GM06990 (cell line): ENCODE measurements around the gene PCDHB14.
"Not testable (repeated sequence)": the region's sequence is repeated elsewhere in the genome, so short reads cannot be mapped to it uniquely, and the experiment has no call there.

Source experiments
- DNase-seq: peaks from one replicate; pipeline ENCODE4 v3.0.0-alpha.2; 2011; ENCODE audit not compliant: insufficient read length; ENCODE audit errors: extremely low read depth
- H3K27me3 ChIP-seq: replicated peaks from 2 replicates; pipeline ENCODE4 v1.6.0; 2011; ENCODE audit warnings: low read length; ENCODE audit not compliant: control insufficient read depth, insufficient read depth
- H3K36me3 ChIP-seq: 2 replicates; pipeline ENCODE4 v1.5.1; 2011; ENCODE audit warnings: low read length; ENCODE audit not compliant: control insufficient read depth, insufficient read depth
- H3K4me3 ChIP-seq: replicated peaks from 2 replicates; pipeline ENCODE4 v1.5.1; 2011; ENCODE audit warnings: low read depth, mild to moderate bottlenecking, control low read depth, low read length
- CTCF ChIP-seq: IDR thresholded peaks from 2 replicates; pipeline ENCODE4 v1.5.1; 2011; ENCODE audit warnings: low read length, control low read depth, mild to moderate bottlenecking, inconsistent platforms; ENCODE audit not compliant: insufficient read depth, poor library complexity, severe bottlenecking

PCDHB14 gene

GRCh38 chr5:141182248-141182647 is 40.9 kb upstream of the PCDHB14 start, which contains the start of gene PCDHB16:
Gene PCDHB16, plus strand, starts transcription at chr5:141182387. Its CDS starts 173 bp downstream, at chr5:141182560.
- no peak for TF ChIP-seq CTCF
- H3K27me3 ChIP-seq, result no peaks in the 10 kb centered on the region
- no peak within 1 kb of the TSS for H3K4me3 ChIP-seq
- DNase-seq, result no peak
- no peaks in the 10 kb centered on the region for H3K36me3 ChIP-seq

DNA sequence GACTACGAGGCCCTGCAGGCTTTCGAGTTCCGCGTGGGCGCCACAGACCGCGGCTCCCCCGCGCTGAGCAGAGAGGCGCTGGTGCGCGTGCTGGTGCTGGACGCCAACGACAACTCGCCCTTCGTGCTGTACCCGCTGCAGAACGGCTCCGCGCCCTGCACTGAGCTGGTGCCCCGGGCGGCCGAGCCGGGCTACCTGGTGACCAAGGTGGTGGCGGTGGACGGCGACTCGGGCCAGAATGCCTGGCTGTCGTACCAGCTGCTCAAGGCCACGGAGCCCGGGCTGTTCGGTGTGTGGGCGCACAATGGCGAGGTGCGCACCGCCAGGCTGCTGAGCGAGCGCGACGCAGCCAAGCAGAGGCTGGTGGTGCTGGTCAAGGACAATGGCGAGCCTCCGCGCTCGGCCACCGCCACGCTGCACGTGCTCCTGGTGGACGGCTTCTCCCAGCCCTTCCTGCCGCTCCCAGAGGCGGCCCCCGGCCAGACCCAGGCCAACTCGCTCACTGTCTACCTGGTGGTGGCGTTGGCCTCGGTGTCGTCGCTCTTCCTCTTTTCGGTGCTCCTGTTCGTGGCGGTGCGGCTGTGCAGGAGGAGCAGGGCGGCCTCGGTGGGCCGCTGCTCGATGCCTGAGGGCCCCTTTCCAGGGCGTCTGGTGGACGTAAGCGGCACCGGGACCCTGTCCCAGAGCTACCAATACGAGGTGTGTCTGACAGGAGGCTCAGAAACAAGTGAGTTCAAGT is 38.9 kb upstream of the PCDHB14 start:
- not testable (repeated sequence) for H3K4me3 ChIP-seq, H3K27me3 ChIP-seq, H3K36me3 ChIP-seq, DNase-seq

DNA sequence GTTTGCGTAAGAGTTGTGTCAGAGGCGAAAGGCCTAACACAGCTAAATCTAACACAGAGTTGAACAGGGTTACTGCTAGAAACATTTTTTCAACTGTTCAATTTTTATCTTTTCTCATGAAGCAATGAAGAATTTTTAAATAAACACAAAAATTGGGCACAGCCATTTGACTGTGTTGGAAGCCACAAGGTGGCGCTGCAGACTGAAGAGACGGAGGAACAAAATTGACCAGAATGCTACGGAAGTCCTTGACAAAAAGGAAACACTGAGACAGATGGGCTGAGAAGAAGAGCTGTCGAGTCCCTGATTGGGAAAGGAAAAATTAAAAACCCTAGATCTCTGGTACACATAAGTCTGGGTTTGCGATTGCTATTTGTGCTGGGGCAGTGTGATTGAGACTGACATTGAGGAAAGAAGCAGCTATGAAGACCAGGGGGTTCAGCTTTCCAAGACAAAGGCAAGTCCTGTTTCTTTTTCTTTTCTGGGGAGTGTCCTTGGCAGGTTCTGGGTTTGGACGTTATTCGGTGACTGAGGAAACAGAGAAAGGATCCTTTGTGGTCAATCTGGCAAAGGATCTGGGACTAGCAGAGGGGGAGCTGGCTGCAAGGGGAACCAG is 36.1 kb upstream of the PCDHB14 start, which contains the start of gene PCDHB9:
Gene PCDHB9, plus strand, starts transcription at position 265 of the 616 bp plus-strand sequence. Its CDS starts 158 bp downstream, at position 423.
- no peak for DNase-seq
- no peaks in the 10 kb centered on the region for H3K27me3 ChIP-seq
- H3K36me3 ChIP-seq, result no peaks in the 10 kb centered on the region
- H3K4me3 ChIP-seq, result peak within 1 kb of the TSS; percentile 19; the same call in 1 of the 2 replicates
- TF ChIP-seq CTCF, result peak; percentile 51

DNA sequence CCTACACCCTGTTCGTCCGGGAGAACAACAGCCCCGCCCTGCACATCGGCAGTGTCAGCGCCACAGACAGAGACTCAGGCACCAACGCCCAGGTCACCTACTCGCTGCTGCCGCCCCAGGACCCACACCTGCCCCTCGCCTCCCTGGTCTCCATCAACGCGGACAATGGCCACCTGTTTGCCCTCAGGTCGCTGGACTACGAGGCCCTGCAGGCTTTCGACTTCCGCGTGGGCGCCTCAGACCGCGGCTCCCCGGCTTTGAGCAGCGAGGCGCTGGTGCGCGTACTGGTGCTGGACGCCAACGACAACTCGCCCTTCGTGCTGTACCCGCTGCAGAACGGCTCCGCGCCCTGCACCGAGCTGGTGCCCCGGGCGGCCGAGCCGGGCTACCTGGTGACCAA is 34.5 kb upstream of the PCDHB14 start:
- not testable (repeated sequence) for H3K36me3 ChIP-seq, H3K27me3 ChIP-seq, DNase-seq, H3K4me3 ChIP-seq

DNA sequence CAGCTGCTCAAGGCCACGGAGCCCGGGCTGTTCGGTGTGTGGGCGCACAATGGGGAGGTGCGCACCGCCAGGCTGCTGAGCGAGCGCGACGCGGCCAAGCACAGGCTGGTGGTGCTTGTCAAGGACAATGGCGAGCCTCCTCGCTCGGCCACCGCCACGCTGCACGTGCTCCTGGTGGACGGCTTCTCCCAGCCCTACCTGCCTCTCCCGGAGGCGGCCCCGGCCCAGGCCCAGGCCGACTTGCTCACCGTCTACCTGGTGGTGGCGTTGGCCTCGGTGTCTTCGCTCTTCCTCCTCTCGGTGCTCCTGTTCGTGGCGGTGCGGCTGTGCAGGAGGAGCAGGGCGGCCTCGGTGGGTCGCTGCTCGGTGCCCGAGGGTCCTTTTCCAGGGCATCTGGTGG is 34.0 kb upstream of the PCDHB14 start:
- H3K27me3 ChIP-seq, H3K4me3 ChIP-seq, DNase-seq, H3K36me3 ChIP-seq: not testable (repeated sequence)

- DNase-seq, result no peak
- Histone ChIP-seq H3K36me3 (no peaks in the 10 kb centered on the region), H3K27me3 (no peaks in the 10 kb centered on the region), H3K4me3 (no peak within 1 kb of the TSS)
- peak; percentile 31 for TF ChIP-seq CTCF
These were observed 30.9 kb upstream of the PCDHB14 start, which contains the start of gene PCDHB10 for GRCh38 chr5:141192110-141192725. Gene PCDHB10, plus strand, starts transcription at chr5:141192353. Its CDS starts 200 bp downstream, at chr5:141192553.

DNA sequence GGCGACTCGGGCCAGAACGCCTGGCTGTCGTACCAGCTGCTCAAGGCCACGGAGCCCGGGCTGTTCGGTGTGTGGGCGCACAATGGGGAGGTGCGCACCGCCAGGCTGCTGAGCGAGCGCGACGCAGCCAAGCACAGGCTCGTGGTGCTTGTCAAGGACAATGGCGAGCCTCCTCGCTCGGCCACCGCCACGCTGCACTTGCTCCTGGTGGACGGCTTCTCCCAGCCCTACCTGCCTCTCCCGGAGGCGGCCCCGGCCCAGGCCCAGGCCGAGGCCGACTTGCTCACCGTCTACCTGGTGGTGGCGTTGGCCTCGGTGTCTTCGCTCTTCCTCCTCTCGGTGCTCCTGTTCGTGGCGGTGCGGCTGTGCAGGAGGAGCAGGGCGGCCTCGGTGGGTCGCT is 28.8 kb upstream of the PCDHB14 start:
- not testable (repeated sequence) for H3K4me3 ChIP-seq, DNase-seq, H3K27me3 ChIP-seq, H3K36me3 ChIP-seq
